NCI-H128 (cell line): ENCODE data around the gene RGSL1.

Experiments
- DNase-seq: peaks from one replicate; lab custom pipeline; 2025; ENCODE audit not compliant: unreplicated experiment; lab: John Stamatoyannopoulos, UW

The RGSL1 gene

GRCh38 chr1:182450087-182450486, at the start of gene RGSL1:
Gene RGSL1 (plus strand): TSS chr1:182450146. CDS start chr1:182450166, 20 bp downstream.
- DNase-seq, result no peak

DNA sequence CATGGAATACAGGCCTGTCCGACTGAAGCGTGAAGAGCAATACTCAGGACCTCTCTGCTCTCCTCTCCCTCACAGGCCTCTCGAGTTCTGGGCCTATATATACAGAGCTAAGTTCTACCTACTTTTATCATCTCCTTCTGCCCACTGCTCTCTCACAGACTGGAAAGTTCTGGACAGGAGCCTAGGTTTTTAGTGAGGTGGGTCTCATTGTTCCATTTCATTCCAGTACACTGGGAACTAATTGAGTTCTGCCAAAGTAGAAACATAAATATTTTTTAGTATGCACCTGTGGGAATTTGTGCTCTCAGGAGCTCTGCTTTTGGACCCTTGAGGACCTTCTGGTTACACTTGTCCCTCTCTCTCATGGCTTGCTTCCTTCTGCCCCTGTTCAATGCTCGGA, 49.4 kb upstream of the RGSL1 start, which contains the start of gene TEDDM1:
TSS of gene TEDDM1 (minus strand) at position 101 of the 400 bp plus-strand sequence. CDS start 182 bp downstream, outside the sequence.
- no peak for DNase-seq

DNA sequence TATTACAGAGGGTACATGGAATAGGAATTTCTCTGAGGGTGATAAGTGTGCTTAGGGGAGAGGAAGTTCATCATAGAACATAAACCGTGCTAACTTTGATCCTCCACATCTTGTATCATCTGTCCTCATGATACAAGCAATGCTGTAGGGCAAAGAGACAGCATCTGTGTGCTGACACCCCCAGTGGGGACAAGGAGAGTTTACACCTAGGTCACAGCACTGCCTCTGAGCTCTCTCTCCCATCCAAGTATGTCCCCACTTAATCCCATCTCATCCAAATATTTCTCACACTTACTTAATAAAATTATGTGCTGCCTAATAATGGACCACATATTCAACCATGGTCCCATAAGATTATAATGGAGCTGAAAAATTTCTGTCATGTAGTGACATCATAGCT, 45.2 kb upstream of the RGSL1 start:
- DNase-seq, result no peak

DNA sequence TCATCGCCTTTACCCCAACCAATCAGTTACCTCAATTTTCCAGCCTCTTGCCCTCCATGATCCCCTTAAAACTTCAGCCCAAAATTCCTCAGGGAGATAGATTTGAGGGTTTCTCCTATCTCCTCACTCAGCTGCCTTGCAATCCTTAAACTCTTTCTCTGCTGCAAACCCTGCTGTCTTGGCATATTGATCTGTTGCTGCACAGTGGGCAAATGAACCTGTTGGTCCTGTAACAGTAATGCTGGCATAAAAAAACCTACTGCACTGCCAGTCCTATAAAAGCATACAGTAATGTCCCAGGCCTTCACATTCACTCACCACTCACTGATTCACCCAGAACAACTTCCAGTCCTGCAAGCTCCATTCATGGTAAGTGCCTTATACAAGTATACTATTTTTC, 44.4 kb upstream of the RGSL1 start:
- no peak for DNase-seq

- DNase-seq, result no peak
Observed at GRCh38 chr1:182406012-182406411, 43.9 kb upstream of the RGSL1 start.

DNA sequence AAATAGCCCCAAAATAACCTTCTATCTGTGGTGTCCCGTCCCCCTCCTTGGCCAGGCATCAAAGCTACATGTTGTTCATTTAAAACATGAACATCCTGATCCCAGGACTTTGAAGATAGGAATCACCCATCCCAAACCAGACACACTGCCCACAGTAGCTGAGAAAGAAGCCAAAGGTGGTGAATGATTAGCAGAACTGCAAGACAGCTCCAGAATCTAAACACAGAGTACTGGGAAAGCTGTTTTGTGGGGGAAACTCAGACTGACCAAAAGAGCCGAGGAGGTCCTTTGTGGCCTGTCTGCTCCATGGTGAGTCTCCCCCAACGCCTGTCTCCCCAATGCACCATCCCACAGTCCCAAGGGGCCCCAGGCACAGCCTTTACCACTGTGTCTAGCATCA, 42.2 kb upstream of the RGSL1 start:
- no peak for DNase-seq

DNA sequence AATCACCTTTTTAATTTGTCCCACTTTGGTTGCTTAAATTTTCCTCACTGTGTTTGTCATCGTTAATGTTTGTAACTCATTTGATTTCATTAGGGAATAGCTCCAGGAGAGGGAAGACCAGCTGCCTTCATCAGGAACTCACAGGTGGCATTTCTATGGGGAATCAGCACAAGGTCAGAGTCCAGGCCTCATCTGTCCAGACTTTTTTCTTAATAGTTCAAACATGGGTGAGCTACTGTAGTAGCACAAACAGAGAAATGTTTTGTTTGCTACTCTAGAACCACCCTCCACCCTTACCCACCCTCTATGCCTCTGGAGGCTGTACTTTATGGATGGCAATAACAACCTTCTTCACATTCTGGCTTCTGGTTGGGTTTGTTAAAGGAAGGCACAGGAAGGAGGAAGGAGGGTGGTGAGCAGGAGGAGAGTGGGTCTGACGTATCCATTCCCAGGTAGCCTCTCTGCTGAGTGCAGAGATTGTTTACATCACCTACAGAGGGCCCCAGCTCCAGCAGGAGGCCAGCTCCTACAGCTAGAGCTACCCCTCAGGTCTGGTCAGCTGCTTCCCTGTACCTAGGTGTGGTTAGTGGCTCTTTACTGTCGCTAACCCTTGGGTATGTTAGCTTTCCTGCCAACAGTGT, 41.4 kb upstream of the RGSL1 start:
- DNase-seq, result no peak

- no peak for DNase-seq
Observed at GRCh38 chr1:182410138-182410537, 39.8 kb upstream of the RGSL1 start.

GRCh38 chr1:182410620-182411273, 39.2 kb upstream of the RGSL1 start:
- DNase-seq, result no peak

- no peak for DNase-seq
Observed at GRCh38 chr1:182413486-182413885, 36.5 kb upstream of the RGSL1 start.

DNA sequence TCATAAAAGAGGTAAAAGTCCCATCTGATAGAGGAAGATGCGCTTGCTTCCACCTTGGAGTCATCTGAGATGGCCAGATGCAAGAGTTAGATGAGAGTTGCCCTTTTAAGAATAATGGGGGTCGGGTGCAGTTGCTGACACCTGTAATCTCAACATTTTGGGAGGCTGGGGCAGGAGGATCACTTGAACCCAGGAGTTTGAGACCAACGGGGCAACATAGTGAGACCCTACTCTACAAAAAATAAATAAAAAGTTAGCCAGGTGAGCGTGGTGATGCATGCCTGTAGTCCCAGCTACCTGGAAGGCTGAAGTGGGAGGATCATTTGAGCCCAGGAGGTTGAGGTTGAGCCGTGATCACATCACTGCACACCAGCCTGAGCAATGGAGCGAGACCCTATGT, 36.0 kb upstream of the RGSL1 start:
- DNase-seq, result no peak

GRCh38 chr1:182415789-182416188, 34.2 kb upstream of the RGSL1 start:
- DNase-seq, result no peak

GRCh38 chr1:182426442-182427430, 23.2 kb upstream of the RGSL1 start:
- no peak for DNase-seq

DNA sequence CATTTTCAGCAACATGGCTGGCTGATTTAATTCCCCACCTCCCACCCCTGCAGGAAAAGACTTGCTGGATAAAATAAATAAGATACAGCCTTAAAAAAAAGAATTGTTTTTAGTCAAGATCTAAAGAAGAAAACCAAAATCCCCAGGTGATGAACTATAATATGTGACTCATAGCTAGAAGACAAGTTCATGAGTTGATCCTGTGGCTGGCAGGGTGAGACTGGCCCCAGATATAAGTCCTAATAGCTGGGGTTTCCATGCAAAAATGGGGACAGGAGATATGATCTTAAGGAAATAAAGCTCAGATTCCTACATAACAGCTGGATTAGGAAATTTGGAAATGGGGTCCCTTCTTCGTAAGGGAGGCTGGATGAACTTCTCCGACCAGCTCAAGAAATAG, 21.9 kb upstream of the RGSL1 start:
- DNase-seq, result no peak

DNA sequence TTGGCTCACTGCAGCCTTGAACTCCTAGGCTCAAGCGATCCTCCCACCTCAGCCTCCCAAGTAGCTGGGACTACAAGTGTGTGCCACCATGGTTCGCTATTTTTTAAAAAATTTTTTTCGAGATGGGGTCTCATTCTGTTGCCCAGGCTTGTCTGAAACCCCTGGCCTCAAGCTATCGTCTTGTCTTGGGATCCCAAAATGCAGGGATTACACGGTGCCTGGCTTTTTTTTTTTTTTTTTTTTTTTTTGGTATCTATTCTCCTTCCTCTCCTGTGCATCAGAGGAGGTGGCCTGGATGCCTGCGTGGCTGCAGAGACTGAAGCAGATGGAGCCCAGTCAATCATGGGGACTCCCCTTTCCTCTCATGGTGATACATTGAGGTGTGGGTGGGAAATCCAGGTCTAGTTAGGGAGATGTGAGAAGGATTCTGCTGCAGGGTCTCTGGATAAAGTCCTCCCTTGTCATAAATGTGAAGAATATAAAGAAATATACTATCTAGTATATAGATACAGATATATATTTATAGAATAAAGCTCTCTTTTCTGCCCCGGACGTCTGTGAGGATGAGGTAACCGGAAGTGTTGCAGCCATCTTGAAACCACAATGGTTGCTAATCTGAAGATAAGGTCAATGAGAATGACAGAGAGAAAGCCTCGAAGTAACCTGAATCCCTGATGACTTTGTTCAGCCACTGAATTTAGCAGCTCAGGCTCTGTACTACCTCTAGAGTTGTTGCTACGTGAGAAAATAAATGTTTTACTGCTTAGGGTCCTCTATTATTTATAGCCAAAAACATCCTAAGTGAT, 19.5 kb upstream of the RGSL1 start:
- no peak for DNase-seq

GRCh38 chr1:182431278-182431677, 18.7 kb upstream of the RGSL1 start:
- DNase-seq, result no peak

DNA sequence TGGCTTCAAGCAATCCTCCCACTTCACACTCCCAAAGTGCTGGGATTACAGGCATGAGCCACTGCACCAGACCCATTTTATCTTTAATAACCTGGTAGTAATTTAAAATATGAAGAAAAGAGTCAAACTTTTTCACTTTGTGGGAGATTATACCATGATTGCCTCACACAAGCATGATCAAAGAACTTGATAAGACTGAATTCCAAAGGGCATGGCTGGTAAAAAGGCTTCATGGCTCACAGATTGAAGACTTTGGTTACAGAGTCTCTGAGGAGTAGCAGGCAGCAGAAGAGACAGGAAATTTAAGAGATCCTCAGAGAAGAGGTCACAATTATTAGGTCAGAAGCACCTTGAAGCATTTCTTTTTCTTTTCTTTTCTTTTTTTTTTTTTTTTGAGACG, 16.4 kb upstream of the RGSL1 start:
- DNase-seq, result no peak

DNA sequence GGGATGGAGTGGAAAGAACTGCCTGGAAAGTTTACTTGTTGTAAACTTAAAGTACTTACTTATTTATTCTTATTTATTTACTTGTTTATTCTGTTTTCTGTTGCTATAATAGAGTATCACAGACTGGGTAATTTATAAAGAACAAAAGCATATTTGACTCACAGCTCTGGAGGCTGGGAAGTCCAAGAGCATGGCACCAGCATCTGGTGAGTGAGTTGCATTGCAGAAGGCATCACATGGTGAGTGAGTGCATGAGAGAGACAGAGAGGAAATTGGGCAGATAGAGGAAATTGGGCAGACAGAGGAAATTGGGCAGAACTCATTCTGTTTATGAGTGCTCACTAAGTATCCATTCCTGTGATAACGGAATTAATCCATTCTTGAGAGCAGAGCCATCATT, 11.6 kb upstream of the RGSL1 start:
- DNase-seq, result no peak

GRCh38 chr1:182441719-182442118, 8.2 kb upstream of the RGSL1 start:
- no peak for DNase-seq

DNA sequence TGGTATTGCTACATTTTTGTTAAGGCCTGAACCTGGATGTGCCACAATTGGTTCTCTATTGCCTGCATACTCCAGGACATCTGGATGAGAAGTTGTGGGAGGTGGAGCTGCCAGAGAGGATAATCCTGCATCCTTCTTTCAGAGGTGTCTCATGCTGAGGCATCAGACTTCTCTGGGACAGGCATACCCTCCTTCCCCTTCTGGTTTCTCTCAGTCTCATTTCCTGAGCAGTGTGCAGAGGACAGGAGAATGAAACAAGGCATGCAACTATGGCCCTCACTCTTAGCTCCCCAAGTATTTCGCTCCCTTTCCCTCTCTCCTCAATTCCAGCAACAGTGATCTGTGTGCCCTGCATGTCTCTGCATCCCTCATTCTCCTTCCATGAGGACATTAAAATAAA, 7.6 kb upstream of the RGSL1 start:
- no peak for DNase-seq

DNA sequence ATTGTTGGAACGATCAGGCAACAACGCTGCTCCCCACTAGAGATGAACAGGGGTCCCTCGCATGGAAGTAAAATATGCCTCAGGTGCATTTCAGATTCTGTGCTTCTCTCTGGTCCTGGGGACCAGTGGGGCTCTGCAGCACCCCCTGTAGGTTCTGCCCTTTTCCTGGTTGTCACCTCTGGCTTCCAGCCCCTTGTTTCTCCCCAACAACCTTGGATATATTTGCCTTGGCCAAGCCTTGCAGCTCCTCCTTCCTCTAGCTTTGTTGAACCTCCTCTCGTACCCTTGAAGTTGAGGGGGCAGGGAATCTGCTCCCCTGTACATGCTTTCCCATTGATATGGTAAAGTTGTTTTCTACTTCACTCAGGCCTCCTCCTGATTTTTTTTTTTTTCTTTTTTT, 5.4 kb upstream of the RGSL1 start:
- DNase-seq, result no peak
